ENCODE results near the gene PARD3B.

The PARD3B gene

DNA sequence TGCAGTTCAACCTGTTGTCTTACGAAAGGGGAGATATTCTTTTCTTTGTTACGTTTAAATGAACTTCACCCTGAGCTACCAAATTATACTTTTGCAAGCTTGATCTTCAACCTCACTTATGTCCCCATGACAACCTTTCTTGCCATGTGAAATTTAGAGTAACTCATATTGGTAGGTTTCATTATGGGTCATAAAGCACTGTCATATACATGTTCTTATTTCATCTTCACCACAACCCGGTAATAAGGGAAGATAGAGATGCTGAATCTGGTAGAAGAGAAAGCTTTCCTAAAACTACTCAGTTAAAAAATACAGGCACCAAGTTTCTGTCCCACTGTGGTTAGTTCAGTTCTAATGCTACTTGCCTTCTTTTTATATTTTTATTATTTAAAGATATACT is 928.5 kb downstream of the PARD3B start:
- Histone ChIP-seq H3K36me3 (no peaks in the 10 kb centered on the region), H3K9me3 (no peaks in the 10 kb centered on the region), H3K4me3 (ENCODE audit: low read depth in 1 of 2, low read length in 1 of 2) (no peak overlapping the region), H3K27me3 (no peaks in the 10 kb centered on the region), H3K4me1 (ENCODE audit: control insufficient read depth in 1 of 2, insufficient read depth in 1 of 2, low read depth in 1 of 2, low read length in 1 of 2) (no peaks in the 10 kb centered on the region), H3K27ac (no peak overlapping the region)
- TF ChIP-seq, protein P1, sequence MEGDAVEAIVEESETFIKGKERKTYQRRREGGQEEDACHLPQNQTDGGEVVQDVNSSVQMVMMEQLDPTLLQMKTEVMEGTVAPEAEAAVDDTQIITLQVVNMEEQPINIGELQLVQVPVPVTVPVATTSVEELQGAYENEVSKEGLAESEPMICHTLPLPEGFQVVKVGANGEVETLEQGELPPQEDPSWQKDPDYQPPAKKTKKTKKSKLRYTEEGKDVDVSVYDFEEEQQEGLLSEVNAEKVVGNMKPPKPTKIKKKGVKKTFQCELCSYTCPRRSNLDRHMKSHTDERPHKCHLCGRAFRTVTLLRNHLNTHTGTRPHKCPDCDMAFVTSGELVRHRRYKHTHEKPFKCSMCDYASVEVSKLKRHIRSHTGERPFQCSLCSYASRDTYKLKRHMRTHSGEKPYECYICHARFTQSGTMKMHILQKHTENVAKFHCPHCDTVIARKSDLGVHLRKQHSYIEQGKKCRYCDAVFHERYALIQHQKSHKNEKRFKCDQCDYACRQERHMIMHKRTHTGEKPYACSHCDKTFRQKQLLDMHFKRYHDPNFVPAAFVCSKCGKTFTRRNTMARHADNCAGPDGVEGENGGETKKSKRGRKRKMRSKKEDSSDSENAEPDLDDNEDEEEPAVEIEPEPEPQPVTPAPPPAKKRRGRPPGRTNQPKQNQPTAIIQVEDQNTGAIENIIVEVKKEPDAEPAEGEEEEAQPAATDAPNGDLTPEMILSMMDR (IDR thresholded peaks at IDR 0.05) = no peak

DNA sequence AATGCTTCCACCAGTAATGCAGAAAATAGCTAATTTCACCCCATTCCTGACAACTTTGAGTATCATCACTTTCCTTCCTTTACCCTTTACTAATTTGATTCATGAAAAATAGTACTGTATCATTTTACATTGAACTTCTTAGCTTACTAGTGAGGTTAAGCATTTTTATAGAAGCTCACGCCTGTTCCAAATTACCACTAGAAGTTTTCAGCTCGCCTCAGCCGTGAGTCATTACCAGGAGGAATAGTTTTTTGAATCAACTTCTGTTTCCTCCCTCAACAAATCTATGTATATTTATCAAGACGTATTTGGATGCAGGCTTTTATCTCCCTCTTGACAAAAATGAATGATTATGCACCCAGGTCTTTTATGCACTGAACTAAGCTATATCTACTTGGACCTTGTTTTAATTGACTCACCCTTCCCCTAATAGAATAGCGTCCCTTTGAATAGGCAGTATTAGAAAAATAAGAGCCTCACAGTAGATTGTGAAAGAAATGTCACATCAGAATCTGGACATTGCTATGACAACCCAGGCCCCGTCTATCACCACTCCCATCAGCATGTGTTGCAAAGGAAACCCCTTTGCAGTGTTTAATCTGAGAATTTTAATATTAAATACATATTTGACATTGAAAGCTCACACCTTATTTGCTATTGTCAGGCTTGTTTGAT is 929.6 kb downstream of the PARD3B start:
- Histone ChIP-seq H3K36me3 (no peaks in the 10 kb centered on the region), H3K27me3 (no peaks in the 10 kb centered on the region), H3K4me1 (ENCODE audit: control insufficient read depth in 1 of 2, insufficient read depth in 1 of 2, low read depth in 1 of 2, low read length in 1 of 2) (no peaks in the 10 kb centered on the region), H3K27ac (no peak overlapping the region), H3K4me3 (ENCODE audit: low read depth in 1 of 2, low read length in 1 of 2) (no peak overlapping the region), H3K9me3 (no peaks in the 10 kb centered on the region)
- TF ChIP-seq, protein P1 (IDR thresholded peaks at IDR 0.05) = no peak

DNA sequence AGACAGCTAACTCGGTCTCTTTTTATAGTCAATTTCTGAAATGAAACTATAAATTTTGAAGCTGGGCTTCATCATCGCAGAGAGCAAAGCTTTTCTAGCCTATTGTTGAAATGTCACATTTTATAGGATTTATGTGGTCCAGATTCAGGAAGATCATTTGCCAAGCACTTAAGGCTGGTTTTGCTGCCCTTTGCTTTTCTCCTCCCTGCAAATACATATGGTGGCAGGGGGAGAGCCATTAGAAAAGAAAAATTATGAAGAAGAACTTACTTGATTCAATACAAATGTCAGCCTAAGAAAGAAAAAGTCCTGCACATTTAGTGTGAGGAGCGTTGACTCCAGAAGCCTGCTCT is 930.1 kb downstream of the PARD3B start:
- Histone ChIP-seq H3K4me3 (ENCODE audit: low read depth in 1 of 2, low read length in 1 of 2) (no peak overlapping the region), H3K27ac (no peak overlapping the region), H3K27me3 (no peaks in the 10 kb centered on the region), H3K9me3 (no peaks in the 10 kb centered on the region), H3K36me3 (no peaks in the 10 kb centered on the region), H3K4me1 (ENCODE audit: control insufficient read depth in 1 of 2, insufficient read depth in 1 of 2, low read depth in 1 of 2, low read length in 1 of 2) (no peaks in the 10 kb centered on the region)
- TF ChIP-seq, protein P1 (IDR thresholded peaks at IDR 0.05) = no peak

DNA sequence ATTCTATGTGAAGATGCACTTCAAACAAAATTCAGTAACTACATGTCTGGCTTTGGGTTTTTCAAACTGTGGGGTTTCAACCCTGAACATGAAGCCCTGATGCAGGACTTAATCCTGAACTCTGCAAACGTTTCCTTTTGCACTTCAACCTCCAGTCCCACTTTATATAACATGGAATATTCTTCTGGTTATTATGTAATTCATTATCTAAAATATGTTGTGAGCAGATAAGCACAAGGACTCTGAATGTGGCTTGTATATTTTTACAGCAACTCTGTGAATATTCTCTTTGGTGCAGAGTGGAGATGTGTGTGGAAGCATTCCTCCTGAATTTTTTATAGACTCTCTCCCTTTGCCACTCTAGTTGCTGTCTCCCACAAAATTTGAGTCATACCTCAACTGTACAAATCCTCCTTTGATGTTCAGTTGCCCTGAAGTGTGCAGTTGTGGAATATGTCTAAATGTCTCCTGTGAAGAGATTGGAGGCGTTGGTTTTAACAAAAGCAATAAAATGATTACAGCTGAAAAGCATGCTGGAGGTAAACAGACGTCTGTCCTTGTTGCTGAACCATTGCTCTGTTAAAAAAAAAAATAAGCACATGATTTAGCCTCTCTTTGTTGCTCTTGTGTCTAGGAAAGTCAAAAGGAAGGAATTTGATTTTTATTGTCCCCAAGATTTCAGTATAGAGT is 931.9 kb downstream of the PARD3B start:
- H3K9me3 ChIP-seq = no peaks in the 10 kb centered on the region
- H3K36me3 ChIP-seq = no peaks in the 10 kb centered on the region
- no peak overlapping the region for H3K27ac ChIP-seq
- no peaks in the 10 kb centered on the region for H3K4me1 ChIP-seq (ENCODE audit: control insufficient read depth in 1 of 2, insufficient read depth in 1 of 2, low read depth in 1 of 2, low read length in 1 of 2)
- H3K27me3 ChIP-seq = no peaks in the 10 kb centered on the region
- no peak overlapping the region for H3K4me3 ChIP-seq (ENCODE audit: low read depth in 1 of 2, low read length in 1 of 2)
- TF ChIP-seq, protein P1 (IDR thresholded peaks at IDR 0.05) = no peak

DNA sequence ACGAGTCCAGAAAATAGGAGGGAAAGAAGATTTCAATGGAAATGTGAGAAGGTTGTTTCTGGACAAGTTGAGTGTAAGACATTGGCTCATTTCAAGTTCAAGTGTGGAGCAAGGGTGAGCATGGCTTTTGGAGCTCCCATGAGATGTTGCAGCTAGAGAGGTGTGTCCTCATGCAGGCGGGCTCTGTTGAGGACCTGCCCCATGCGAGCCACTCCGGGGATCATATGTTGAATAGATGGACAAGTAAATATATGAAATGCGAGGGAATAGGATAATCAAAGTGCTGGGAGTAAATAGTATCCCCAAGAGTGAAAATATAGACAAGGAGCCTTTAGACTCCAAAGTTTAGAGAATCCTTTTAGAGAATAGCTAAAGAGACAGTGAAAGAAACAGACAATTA is 936.6 kb downstream of the PARD3B start:
- Histone ChIP-seq H3K4me1 (ENCODE audit: control insufficient read depth in 1 of 2, insufficient read depth in 1 of 2, low read depth in 1 of 2, low read length in 1 of 2) (no peaks in the 10 kb centered on the region), H3K27ac (no peak overlapping the region), H3K4me3 (ENCODE audit: low read depth in 1 of 2, low read length in 1 of 2) (no peak overlapping the region), H3K36me3 (no peaks in the 10 kb centered on the region), H3K27me3 (no peaks in the 10 kb centered on the region), H3K9me3 (no peaks in the 10 kb centered on the region)
- TF ChIP-seq, protein P1 (IDR thresholded peaks at IDR 0.05) = no peak
